ENCODE data around the gene SPPL2B.

The SPPL2B gene

DNA sequence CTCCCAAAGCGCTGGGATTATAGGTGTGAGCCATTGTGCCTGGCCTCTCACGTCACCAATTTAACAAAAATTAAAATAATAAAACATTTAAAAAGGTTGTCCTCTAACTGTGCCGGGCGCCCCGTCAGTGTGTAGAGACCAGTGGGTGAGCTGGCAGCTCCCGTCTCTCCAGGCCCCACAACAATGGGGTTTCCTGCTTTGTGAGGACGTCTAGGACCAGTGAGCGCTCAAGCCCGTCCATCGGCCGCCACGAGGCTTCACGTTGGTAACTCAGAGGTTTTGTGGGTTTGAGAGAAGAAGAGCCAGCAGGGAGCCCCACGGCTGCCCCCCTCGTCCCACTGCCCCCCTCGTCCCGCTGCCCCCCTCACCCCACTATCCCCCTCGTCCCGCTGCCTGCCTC is 4.8 kb upstream of the SPPL2B start:
- no peak for ATAC-seq

DNA sequence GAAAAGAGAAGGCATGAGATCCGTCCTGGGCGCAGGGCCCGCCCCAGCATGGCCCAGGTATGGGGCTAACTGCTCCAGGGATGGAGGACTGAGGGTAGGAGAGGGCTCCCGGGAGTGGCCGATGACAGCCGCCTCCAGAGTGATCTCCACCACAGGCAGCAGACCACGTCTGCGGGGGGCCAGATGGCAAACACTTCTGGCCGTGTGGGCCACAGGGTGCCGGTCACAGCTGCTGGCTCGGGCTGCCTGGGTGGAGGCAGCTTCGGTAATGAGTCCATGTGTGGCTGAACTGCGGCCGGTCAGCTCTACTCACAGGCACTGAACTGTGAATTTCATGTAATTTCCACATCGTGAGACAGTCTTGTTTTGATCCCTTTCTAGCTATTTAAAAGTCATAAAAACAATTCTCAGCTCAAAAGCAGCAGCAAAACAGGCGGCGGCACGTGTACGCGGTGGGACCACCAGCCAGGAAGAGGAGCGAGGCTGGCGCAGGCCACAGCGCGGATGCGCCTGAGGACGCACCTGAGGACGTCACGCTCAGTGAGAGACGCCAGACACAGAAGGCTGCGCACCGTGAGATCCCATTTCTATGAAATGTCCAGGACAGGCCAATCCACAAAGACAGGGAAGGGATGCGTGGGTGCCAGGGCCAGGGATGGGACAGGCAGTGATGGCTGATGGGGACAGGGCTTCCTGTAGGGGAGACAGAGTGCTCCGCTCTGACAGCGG is 4.1 kb upstream of the SPPL2B start:
- ATAC-seq, result no peak

DNA sequence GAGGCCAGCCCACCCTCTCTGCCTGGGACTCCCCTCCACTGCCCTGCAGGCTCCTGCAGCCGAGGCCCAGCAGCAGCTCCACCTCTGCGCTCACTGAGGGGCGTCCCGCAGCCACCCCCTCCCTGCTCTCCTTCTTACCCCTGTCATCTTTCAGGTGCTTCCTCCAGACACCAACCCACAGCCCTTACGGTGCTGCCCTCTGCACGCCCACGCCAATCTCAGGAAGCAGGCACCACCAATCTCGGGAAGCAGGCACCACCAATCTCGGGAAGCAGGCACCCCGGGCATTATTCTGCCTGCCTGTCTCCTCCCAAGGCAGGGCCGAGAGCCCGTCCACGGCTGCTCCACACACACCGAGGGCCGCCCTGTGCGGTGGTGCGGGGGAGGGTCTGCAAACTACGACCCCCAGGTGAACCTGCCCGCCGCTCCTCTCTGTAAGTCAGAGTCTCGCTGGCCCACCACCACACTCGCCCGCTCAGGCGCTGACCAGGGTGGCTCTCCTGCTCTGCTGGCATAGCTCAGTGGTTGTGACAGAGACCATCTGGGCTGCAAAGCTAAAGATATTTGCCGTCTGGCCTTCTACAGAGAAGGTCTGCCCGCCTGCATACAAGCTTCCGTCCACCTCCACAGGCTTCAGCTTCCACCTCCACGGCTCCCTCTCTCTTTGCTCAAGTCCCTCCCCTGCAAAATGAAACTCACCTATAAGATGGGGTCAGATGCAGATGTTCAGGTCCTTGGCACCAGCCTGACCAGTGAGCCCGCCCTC is 3.0 kb upstream of the SPPL2B start:
- ATAC-seq, result no peak

DNA sequence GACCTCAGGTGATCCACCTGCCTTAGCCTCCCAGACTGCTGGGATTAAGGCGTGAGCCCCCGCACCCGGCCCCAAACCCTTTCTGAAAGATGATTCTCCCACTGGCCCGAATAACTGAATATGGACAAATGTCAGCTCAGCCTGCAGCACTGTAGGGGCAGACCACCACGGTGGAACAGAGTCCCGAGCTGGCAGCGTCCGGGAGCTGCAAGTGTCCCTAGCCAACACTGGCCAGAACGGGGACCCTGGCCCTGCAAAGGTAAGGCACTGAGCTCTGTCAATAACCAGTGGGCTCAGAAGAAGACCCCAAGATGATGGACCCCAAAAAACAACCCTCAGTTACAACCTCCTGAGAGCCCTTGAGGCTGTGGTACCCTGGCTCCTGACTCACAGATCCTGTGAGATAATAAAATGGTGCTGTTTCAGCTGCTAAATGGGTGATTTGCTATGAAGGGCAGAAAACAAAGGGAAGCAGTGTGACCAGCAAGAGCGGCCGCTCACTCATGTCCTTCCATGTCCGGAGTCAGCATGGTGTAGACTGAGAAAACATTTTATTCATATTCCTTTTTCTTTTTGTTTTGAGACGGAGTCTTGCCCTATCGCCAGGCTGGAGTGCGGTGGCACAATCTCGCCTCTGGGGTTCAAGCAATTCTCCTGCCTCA is 1.7 kb upstream of the SPPL2B start:
- ATAC-seq, result no peak

DNA sequence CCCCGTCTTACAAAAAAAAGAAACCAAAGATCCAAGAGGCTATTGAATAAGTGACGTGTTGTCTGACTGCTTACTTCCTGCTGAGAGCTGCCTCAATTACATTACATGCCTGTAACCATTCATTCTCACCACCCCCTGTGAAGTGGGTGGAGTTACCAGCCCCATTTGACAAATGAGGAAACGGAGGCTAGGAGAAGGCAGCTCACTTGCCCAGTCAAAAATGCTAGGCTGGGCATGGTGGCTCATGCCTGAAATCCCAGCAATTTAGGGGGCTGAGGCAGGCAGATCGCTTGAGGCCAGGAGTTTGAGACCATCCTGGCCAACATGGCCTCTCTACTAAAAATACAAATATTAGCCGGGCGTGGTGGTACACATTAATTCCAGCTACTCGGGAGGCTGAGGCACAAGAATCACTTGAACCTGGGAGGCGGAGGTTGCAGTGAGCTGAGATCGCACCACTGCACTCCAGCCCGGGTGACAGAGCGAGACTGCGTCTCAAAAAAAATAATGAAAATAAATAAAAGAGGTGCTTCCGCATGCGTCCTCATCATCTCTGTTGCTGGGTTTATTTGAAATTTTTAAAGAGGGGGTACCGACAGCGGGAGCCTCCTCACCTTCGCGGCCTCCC is 597 bp upstream of the SPPL2B start:
- peak; percentile 86 to 89 for ATAC-seq

DNA sequence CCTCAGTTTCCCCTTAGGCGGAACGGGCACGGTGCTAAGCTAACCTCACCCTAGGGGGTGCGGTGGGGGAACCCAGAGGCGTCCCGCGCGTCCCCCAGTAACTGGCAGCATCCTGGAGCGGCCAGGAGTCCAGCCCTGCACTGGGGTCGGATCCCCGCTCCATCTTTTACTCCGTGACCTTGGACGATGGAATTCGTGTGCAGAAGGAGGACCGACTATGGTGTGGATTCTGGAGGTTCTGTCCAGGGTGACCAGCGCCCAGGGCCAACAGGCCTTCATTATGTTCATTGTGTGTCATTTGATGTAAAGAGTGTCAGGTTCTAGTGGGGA is 630 bp downstream of the SPPL2B start:
- no peak for ATAC-seq

DNA sequence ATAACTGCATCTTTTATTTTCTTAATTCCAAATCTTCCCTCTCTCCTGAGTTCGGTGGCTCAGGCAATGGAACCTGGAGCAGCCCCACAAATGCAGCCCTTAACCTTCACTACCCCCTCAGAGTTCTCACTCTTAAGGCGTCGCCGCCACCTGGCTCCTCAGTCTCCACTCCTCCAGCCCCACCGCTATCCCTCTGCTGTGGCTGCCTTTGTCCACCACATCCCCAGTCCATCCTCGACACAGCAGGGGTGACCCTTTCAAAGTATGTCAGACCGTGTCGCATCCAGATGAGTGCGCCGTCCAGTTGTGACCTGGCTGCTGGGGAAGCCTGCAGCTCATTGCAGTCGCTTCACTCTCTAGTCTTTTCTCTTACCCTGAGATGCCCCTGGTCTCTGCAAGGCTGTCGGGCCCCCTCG is 1.0 kb downstream of the SPPL2B start:
- no peak for ATAC-seq

DNA sequence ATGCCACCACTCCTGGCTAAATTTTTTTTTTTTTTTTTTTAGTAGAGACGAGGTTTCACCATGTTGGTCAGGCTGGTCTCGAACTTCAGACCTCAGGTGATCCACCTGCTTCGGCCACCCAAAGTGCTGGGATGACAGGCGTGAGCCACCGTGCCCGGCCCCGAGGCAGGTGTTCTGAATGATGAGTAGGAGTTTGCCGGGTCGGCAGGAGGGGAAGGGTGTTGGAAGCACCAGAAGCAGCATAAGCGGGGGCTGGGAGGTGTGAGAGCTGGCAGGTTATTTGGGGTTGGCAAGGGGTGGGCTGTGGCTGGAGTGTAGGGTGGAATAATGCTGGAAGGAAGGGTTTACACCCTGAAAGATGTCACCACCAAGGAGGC is 1.8 kb downstream of the SPPL2B start:
- ATAC-seq, result no peak

DNA sequence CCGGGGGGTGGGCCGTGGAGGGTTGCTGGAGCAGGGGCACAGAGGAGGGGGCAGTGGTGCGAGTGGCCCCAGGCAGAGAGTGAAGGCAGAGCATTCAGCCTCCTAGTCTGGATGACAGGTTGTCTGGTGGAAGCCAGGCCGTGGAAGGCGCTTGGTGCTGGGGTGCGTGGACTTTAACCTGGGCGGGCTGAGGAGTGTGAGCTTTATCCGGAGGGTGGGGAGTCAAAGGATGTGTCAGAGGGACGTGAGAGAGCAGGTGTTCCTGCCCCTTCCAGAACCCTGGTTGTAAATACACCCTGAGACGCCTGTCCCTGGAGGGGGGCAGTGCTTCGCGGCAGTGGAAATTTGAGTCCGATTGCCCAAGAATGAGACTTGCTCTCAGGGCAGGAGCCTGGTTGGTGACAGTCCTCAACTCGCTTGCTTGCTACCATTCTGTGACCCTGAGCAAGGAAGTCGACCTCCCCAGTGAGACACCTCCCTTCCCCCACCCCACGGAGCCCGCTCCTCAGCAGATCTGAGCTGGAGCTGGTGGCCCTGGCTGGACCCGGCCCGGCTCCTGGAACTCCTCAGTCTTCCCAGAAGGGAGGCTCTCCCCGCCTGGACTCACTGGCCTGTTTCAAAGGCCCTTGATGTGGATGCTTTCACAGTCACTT is 2.3 kb downstream of the SPPL2B start:
- no peak for ATAC-seq

DNA sequence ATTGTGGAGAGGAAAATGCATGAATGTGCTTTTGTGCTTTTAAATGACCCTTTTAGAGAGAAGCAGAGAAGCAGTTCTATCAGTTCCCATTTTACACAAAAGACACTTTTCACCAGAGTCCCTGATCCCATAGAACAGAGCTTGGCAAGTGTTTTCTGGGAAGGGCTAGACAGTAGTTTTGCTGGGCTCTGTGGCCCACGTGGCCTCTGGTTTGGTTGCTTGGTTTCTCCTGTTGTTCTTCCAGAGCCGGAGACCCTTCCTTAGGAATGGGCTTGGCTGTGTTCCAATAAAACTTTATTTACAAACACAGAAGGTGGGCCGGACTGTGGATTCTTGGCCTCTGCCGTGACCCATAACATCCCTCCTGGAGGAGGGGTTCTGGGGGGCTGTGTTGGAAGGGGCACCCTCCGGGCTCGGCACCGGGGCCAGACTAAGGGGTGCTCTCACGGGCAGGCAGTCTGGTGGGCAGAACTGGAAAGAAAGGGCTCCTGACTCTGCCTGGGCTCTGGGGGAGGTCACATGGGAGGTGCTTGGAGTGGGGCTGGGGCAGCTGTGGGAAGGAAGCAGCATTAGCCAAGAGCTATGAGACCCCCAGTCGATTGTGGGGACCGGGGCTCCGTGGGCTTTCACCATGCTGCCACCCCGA is 3.2 kb downstream of the SPPL2B start:
- no peak for ATAC-seq

DNA sequence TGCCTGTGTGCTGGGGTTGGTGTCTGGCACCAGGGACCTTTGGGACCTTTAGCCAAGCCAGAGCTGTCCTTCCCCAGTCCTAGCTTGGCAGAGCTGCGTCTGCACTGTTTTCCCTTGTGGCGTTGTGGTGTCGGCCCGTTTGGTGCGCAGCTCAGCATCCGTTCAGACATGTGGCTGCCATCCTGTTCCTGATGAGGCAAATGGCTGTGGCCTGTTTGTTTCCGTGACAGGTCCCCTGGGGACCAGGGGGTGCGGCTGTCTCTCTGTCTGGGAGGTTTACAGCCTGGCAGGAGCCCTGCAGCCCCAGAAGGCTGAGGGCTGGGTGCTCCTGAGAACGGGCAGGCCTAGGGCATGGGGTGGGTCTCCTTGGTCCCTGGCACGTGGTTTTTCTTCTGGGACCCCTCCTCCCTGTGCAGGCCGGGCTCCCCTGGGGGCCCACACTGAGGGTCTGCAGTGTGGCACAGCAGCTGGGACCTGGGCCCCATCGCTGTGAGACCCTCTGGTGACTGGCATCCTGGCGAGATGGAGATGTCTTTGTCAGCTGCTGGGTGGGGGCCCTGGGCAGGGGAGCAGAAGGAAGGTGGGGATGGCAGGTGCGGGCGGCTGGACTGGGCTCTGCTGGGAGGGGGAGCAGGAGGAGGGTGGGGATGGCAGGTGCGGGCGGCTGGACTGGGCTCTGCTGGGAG is 4.0 kb downstream of the SPPL2B start:
- no peak for ATAC-seq

DNA sequence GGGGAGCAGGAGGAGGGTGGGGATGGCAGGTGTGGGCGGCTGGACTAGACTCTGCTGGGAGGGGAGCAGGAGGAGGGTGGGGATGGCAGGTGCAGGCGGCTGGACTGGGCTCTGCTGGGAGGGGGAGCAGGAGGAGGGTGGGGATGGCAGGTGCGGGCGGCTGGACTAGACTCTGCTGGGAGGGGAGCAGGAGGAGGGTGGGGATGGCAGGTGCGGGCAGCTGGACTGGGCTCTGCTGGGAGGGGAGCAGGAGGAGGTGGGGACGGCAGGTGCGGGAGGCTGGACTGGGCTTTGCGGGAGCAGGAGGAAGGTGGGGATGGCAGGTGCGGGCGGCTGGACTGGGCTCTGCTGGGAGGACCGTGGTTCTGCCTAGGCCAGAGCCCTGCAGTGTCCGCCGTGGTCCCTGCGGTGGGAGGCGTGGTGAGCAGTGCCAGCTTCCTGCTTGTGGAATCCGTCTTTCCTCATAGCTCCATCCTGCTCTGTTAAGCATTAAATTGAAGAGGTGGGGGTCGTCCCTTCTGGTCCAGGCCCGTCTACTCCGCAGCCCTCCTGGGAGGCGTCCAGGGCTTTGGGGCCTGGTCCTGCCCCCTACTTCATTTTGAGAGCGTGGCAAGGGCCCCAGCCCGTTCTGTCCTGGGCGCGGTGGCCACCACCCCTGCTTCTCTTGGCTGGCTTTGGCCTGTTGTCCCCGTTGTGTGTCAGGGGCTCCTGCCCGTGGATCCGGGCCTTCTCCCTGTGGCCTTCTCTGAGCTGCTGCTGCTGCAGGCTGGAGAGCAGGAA is 4.7 kb downstream of the SPPL2B start:
- ATAC-seq, result no peak

DNA sequence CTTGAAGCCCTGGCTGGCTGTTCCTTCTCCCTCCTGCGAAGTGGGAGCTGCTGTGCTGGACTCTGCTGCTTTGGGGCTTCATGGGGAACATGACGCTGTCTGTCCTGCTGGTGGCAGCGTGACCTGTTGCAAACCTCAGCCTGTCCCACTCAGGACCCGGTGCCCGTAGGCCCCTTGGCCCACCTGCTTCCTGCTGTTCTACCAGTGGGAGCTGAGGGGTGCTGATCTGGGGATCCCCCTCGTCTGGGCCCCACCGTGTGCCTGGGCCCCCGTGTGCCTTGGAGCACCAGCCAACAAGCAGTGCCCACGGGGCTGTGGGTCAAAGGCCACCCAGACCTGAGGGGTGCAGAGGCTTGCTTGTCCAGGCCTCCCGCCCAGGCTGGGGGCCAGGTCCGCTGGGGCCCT is 5.3 kb downstream of the SPPL2B start:
- no peak for ATAC-seq

DNA sequence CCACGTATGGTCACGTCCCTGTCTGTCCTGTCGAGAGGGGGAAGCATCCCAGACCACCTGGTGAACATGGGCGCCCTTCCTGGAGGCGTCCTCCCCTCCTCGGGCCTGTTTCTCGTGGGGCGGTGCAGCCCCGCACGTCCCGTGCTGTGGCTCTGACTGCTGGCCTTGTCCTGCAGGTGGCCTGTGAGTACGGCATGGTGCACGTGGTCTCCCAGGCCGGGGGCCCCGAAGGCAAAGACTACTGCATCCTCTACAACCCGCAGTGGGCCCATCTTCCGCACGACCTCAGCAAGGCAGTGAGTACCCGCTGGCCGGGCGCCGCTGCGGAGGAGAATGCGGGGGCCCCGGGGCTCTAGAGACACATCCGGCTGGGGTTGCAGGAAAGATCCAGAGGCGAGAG is 5.9 kb downstream of the SPPL2B start:
- ATAC-seq, result no peak

DNA sequence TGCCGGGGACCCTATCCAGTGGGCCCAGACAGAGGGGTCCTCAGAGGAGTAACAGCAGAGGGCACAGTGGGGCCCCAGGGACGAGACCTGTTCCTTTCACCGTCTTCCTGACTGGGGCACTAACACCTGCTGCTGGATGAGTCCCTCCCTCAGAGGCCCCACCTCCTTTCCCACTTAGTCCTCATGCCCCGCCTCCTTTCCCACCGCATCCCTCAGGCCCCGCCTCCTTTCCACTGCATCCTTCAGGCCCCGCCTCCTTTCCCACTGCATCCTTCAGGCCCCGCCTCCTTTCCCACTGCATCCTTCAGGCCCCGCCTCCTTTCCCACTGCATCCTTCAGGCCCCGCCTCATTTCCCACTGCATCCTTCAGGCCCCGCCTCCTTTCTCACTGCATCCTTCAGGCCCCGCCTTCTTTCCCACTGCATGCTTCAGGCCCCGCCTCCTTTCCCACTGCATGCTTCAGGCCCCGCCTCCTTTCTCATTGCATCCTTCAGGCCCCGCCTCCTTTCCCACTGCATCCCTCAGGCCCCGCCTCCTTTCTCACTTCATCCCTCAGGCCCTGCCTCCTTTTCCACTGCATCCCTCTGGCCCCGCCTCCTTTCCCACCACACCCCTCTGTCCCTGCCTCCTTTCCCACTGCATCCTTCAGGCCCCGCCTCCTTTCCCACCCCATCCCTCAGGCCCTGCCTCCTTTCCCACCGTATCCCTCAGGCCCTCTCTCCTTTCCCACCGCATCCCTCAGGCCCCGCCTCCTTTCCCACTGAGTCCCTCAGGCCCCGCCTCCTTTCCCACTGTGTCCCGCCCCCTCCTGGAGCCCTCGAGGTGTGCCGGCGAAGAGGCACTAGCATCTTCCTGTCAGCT is 6.7 kb downstream of the SPPL2B start:
- ATAC-seq, result no peak

DNA sequence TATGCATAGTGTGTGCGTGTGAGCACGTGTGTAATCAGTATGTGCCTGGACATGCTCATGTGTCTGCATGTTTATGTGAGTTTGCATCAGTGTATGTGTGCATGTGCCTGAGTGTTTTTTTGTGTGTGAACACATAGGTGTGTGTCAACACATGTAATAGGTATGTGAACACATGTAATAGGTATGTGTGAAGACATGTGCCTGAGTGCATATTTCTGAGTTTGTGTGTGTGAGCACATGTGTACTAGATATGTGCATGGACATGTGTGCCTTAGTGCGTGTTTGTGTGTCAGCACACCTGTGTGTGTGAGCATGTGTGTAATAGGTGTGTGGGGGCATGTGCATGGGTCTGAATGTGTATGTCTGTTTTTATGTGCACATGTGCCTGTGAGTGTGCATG is 7.4 kb downstream of the SPPL2B start:
- ATAC-seq, result no peak

DNA sequence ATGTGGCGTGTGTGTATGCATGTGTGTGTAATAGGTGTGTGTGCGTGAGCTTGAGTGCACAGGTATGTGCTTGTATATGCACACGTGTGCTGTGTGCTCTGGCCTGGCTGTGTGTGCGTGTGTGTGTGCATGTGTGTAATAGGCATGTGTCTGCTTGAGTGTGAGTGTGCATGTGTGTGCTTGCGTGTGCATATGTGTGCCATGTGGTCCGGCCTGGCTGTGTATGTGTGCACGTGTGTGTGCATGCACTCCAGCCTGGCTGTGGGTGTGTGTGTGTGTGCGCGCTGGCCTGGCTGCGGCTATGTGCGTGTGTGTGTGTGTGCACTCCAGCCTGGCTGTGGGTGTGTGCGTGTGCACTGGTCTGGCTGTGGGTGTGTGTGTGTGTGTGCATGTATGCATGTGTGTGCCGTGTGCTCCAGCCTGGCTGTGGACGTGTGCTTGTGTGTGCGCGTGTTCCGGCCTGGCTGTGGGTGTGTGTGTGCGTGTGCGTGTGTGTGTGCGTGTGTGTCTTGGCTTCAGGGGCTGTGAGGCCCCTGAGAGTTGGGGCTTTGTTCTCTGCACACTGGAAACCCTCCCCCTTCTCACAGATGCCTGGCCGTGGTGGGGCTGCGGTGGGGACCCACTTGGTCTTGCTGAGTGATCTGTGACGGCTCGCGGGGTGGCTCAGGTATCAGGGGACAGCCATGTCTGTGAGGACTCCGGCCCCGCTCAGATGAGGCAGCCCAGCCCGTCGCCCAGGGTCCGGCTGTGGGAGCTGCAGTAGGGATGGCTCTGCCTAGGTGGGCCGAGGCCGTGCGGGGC is 8.2 kb downstream of the SPPL2B start:
- ATAC-seq, result no peak

DNA sequence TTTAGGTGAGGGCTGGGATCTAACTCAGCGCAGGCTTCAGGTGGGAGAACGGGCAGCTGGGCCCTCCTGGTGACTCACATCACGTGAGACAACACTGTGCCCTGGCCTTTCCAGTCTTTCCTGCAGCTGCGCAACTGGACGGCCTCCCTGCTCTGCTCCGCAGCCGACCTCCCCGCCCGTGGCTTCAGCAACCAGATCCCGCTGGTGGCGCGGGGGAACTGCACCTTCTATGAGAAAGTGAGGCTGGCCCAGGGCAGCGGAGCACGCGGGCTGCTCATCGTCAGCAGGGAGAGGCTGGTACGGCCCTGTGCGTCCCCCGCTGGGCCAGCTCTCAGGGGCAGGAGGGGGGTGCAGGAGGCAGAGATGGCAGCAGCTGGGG is 8.8 kb downstream of the SPPL2B start:
- ATAC-seq, result peak in 1 of 2 donors; percentile 31

DNA sequence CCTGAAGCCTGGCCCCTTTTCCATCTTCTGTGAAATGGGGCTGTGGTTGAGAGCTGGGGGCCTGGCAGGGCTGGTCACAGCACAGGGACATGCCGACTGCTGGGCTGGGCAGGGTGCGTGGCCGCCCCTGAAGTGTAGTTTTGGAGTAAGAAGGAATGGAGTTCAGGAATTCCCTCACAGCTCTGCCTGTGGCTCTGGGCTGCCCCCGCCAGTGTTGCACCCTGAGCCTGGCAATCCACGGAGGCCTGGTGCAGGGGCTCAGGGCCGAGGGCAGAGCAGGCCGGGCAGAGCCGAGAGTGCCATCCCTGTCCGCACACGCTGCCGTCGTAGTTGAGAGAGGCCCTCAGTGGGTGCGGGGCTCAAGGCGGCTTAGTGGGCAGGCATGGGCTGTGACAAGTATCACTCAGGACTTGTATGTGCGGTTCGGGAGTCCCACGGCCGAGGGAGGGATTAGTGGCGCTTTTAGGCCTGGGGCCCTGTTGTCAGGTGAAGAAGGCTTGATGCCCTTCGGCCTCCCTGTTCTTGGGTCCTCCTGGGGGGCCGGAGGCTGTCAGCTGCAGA is 9.7 kb downstream of the SPPL2B start:
- ATAC-seq, result no peak
